Loucy (cell line): ENCODE data around the gene CLTCL1.

Experiments used
- H2AFZ ChIP-seq: fragments of 200-600 bp; sonication (generic); 2 replicates; pipeline ENCODE4 v1.6.0; 2016; ENCODE audit warnings: antibody characterized with exemption, mild to moderate bottlenecking, low read length, moderate library complexity
- H3F3A ChIP-seq: fragments of 200-600 bp; 2 replicates; pipeline ENCODE4 v1.6.0; 2016; ENCODE audit warnings: antibody characterized with exemption, low read depth, mild to moderate bottlenecking
- H3K27me3 ChIP-seq: fragments of 200-600 bp; sonication (generic); 2 replicates; pipeline ENCODE4 v1.6.1; 2014; ENCODE audit warnings: low read length, mild to moderate bottlenecking; ENCODE audit not compliant: insufficient read depth, poor library complexity, severe bottlenecking
- H3K36me3 ChIP-seq: fragments of 200-600 bp; sonication (generic); 2 replicates; pipeline ENCODE4 v1.6.1; 2016; ENCODE audit warnings: low read length; ENCODE audit not compliant: insufficient read depth
- H3K4me1 ChIP-seq: fragments of 200-600 bp; sonication (generic); 2 replicates; pipeline ENCODE4 v1.5.1; 2014; ENCODE audit warnings: low read length, mild to moderate bottlenecking; ENCODE audit not compliant: insufficient read depth, poor library complexity, severe bottlenecking
- H3K4me2 ChIP-seq: fragments of 200-600 bp; sonication (generic); 2 replicates; pipeline ENCODE4 v1.6.0; 2014; ENCODE audit warnings: antibody characterized with exemption, low read length, low read depth, mild to moderate bottlenecking; ENCODE audit not compliant: poor library complexity, severe bottlenecking
- H3K4me3 ChIP-seq: fragments of 200-600 bp; sonication (generic); 2 replicates; pipeline ENCODE4 v1.5.1; 2014; ENCODE audit warnings: low read length, mild to moderate bottlenecking, mixed read lengths; ENCODE audit not compliant: poor library complexity, severe bottlenecking
- H3K79me2 ChIP-seq: fragments of 200-600 bp; sonication (generic); 2 replicates; pipeline ENCODE4 v1.6.1; 2014; ENCODE audit warnings: low read length; ENCODE audit not compliant: insufficient read depth
- H3K9ac ChIP-seq: fragments of 200-600 bp; sonication (generic); 2 replicates; pipeline ENCODE4 v1.6.0; 2014; ENCODE audit warnings: mild to moderate bottlenecking, low read depth, low read length, moderate library complexity; ENCODE audit not compliant: poor library complexity, severe bottlenecking
- H3K9me2 ChIP-seq: fragments of 200-600 bp; sonication (generic); replicated peaks from 2 replicates; pipeline ENCODE4 v1.6.1; 2016; ENCODE audit warnings: low read depth, low read length, mixed read lengths
- H3K9me3 ChIP-seq: fragments of 200-600 bp; sonication (generic); 2 replicates; pipeline ENCODE4 v1.6.1; 2014; ENCODE audit warnings: mild to moderate bottlenecking, antibody characterized with exemption, low read length, low read depth; ENCODE audit not compliant: insufficient read depth
- H4K20me1 ChIP-seq: fragments of 200-600 bp; sonication (generic); 2 replicates; pipeline ENCODE4 v1.6.0; 2014; ENCODE audit warnings: antibody characterized with exemption, low read length, mild to moderate bottlenecking; ENCODE audit not compliant: insufficient read depth, poor library complexity, severe bottlenecking
- EZH2phosphoT487 ChIP-seq: fragments of 200-600 bp; IDR thresholded peaks from 2 replicates; pipeline ENCODE4 v1.6.1; 2018; ENCODE audit warnings: antibody characterized with exemption, mild to moderate bottlenecking, moderate library complexity, borderline replicate concordance
- TF ChIP-seq, protein P1 (sequence below): fragments of 200-600 bp; sonication (generic); conservative IDR thresholded peaks from 2 replicates; pipeline ENCODE4 v1.5.1; 2014; ENCODE audit warnings: mild to moderate bottlenecking, antibody characterized with exemption, low read length

Gene CLTCL1

GRCh38 chr22:19238900-19239299, 52.6 kb downstream of the CLTCL1 start:
- Histone ChIP-seq H3K79me2 (no peaks in the 10 kb centered on the region), H3F3A (no peaks in the 10 kb centered on the region), H3K27me3 (no peaks in the 10 kb centered on the region), H4K20me1 (no peaks in the 10 kb centered on the region), H3K36me3 (no peaks in the 10 kb centered on the region), H3K9me3 (no peaks in the 10 kb centered on the region), H3K4me3 (no peak overlapping the region), H3K4me2 (no peak overlapping the region), H3K9ac (no peak overlapping the region), H2AFZ (no peak overlapping the region), H3K4me1 (no peaks in the 10 kb centered on the region), H3K9me2 (no peaks in the 10 kb centered on the region)
- TF ChIP-seq EZH2phosphoT487 = no peak
- TF ChIP-seq, protein P1, sequence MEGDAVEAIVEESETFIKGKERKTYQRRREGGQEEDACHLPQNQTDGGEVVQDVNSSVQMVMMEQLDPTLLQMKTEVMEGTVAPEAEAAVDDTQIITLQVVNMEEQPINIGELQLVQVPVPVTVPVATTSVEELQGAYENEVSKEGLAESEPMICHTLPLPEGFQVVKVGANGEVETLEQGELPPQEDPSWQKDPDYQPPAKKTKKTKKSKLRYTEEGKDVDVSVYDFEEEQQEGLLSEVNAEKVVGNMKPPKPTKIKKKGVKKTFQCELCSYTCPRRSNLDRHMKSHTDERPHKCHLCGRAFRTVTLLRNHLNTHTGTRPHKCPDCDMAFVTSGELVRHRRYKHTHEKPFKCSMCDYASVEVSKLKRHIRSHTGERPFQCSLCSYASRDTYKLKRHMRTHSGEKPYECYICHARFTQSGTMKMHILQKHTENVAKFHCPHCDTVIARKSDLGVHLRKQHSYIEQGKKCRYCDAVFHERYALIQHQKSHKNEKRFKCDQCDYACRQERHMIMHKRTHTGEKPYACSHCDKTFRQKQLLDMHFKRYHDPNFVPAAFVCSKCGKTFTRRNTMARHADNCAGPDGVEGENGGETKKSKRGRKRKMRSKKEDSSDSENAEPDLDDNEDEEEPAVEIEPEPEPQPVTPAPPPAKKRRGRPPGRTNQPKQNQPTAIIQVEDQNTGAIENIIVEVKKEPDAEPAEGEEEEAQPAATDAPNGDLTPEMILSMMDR = no peak

- Histone ChIP-seq H3K4me2 (no peak overlapping the region), H3K36me3 (no peaks in the 10 kb centered on the region), H3K27me3 (no peaks in the 10 kb centered on the region), H3K4me3 (no peak overlapping the region), H2AFZ (no peak overlapping the region), H3K9me3 (no peaks in the 10 kb centered on the region), H3K9me2 (no peaks in the 10 kb centered on the region), H3K4me1 (no peaks in the 10 kb centered on the region), H4K20me1 (no peaks in the 10 kb centered on the region), H3K9ac (no peak overlapping the region), H3F3A (no peaks in the 10 kb centered on the region), H3K79me2 (no peaks in the 10 kb centered on the region)
- TF ChIP-seq EZH2phosphoT487 = no peak
- TF ChIP-seq, protein P1 = no peak
These were observed 55.6 kb downstream of the CLTCL1 start for GRCh38 chr22:19235874-19236273.

- Histone ChIP-seq H2AFZ (no peak overlapping the region), H3K79me2 (no peaks in the 10 kb centered on the region), H3F3A (no peaks in the 10 kb centered on the region), H3K9me3 (no peaks in the 10 kb centered on the region), H3K4me1 (no peaks in the 10 kb centered on the region), H3K36me3 (no peaks in the 10 kb centered on the region), H3K9ac (no peak overlapping the region), H3K9me2 (no peaks in the 10 kb centered on the region), H3K4me2 (no peak overlapping the region), H3K27me3 (no peaks in the 10 kb centered on the region), H4K20me1 (no peaks in the 10 kb centered on the region), H3K4me3 (no peak overlapping the region)
- TF ChIP-seq, protein P1 = no peak
- no peak for TF ChIP-seq EZH2phosphoT487
These were observed 57.2 kb downstream of the CLTCL1 start for GRCh38 chr22:19234126-19234896.
